ENCODE data around the gene RAB3IL1.

DNA sequence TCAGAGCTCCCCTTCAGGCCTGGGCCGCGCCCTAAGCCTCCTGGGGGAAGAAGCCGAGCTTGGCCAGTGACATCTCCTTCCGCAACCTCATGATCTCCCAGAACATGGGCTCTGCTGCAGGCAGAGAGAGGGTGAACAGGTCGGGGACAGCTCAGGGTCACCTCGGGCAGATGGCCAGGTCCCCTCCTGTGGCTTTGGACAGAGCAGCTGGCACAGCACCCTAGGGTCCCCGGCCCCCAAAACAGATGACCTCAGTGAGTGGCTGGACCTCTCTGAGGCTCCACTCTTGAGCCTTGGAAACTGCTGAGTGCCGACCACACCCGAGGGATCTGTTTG lies 19.2 kb downstream of the RAB3IL1 start:
- TF ChIP-seq, protein P1, sequence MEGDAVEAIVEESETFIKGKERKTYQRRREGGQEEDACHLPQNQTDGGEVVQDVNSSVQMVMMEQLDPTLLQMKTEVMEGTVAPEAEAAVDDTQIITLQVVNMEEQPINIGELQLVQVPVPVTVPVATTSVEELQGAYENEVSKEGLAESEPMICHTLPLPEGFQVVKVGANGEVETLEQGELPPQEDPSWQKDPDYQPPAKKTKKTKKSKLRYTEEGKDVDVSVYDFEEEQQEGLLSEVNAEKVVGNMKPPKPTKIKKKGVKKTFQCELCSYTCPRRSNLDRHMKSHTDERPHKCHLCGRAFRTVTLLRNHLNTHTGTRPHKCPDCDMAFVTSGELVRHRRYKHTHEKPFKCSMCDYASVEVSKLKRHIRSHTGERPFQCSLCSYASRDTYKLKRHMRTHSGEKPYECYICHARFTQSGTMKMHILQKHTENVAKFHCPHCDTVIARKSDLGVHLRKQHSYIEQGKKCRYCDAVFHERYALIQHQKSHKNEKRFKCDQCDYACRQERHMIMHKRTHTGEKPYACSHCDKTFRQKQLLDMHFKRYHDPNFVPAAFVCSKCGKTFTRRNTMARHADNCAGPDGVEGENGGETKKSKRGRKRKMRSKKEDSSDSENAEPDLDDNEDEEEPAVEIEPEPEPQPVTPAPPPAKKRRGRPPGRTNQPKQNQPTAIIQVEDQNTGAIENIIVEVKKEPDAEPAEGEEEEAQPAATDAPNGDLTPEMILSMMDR (conservative IDR thresholded peaks at IDR 0.05; ENCODE audit: low read depth, low read length): no peak
- TF ChIP-seq EZH2 (IDR thresholded peaks at IDR 0.05; ENCODE audit: low read length, unreplicated experiment) (no peak), EZH2phosphoT487 (IDR thresholded peaks at IDR 0.05; ENCODE audit: borderline replicate concordance, low read length) (no peak)
